K562 (cell line): Measurements from ENCODE around the gene CRYBG2. TPM values are rescaled to one million over a fixed set of nuclear protein-coding genes. Genes with fewer than 3 reads are reported as not detected.

ENCODE experiments used
- EP300 ChIP-seq: IDR thresholded peaks from 2 replicates; pipeline ENCODE4 v1.6.1; 2012; ENCODE audit warnings: low read length, improper control_type of control experiment
- HDAC1 ChIP-seq, 2 experiments: fragments of 450-650 bp; IDR thresholded peaks; 2 replicates each; pipeline ENCODE4 v1.6.1; 2016 to 2017; ENCODE audit warnings: inconsistent platforms in 1 of 2, mild to moderate bottlenecking in 1 of 2, moderate library complexity in 1 of 2
- KAT7 ChIP-seq: sonication (generic); formaldehyde crosslinking; IDR thresholded peaks from 2 replicates; pipeline ENCODE4 v1.8.0; 2022; ENCODE audit warnings: missing genetic modification reagents, mild to moderate bottlenecking, borderline replicate concordance
- KLF1 ChIP-seq: fragments of 450-650 bp; IDR thresholded peaks from 2 replicates; pipeline ENCODE4 v1.6.1; 2016; ENCODE audit warnings: missing genetic modification characterization, missing compliant biosample characterization
- KLF6 ChIP-seq: fragments of 250-450 bp; sonication (Bioruptor Pico); IDR thresholded peaks from 2 replicates; pipeline ENCODE4 v1.4.0; 2020; ENCODE audit warnings: mild to moderate bottlenecking, moderate library complexity, borderline replicate concordance
- MEF2D ChIP-seq: conservative IDR thresholded peaks from 2 replicates; pipeline ENCODE4 v1.6.1; 2016; ENCODE audit warnings: low read depth, missing genetic modification characterization, missing compliant biosample characterization
- NFATC3 ChIP-seq: fragments of 450-650 bp; IDR thresholded peaks from 2 replicates; pipeline ENCODE4 v1.6.1; 2017; ENCODE audit warnings: mild to moderate bottlenecking
- NR2C1 ChIP-seq, 2 experiments: fragments of 450-650 bp; IDR thresholded peaks; 2 replicates each; pipeline ENCODE4 v1.6.1; 2017; ENCODE audit warnings: mild to moderate bottlenecking in 2 of 2, antibody characterized with exemption in 1 of 2, inconsistent platforms in 1 of 2, missing compliant biosample characterization in 1 of 2, missing genetic modification characterization in 1 of 2
- PHF8 ChIP-seq: fragments of 200-600 bp; sonication (generic); IDR thresholded peaks from 2 replicates; pipeline ENCODE4 v1.6.1; 2012; ENCODE audit warnings: mixed run types, mild to moderate bottlenecking, inconsistent platforms, low read length, moderate library complexity, borderline replicate concordance
- RFX5 ChIP-seq: IDR thresholded peaks from 2 replicates; pipeline ENCODE4 v1.6.1; 2011; ENCODE audit warnings: low read depth, mild to moderate bottlenecking, improper control_type of control experiment, low read length
- TGIF2 ChIP-seq: sonication (generic); formaldehyde crosslinking; IDR thresholded peaks from 2 replicates; pipeline ENCODE4 v1.8.1; 2022; ENCODE audit warnings: mild to moderate bottlenecking, missing genetic modification reagents, moderate library complexity
- ZC3H8 ChIP-seq: fragments of 450-650 bp; IDR thresholded peaks from 2 replicates; pipeline ENCODE4 v1.6.1; 2017
- ZFPM2 ChIP-seq: fragments of 250-450 bp; sonication (Bioruptor Pico); IDR thresholded peaks from 2 replicates; pipeline ENCODE4 v1.5.1; 2022; ENCODE audit warnings: mild to moderate bottlenecking
- ZKSCAN3 ChIP-seq: fragments of 250-450 bp; sonication (Bioruptor Pico); IDR thresholded peaks from 2 replicates; pipeline ENCODE4 v1.4.0; 2020
- ZNF146 ChIP-seq: IDR thresholded peaks from one replicate; pipeline ENCODE4 v1.6.1; 2018; ENCODE audit warnings: missing compliant biosample characterization; ENCODE audit not compliant: unreplicated experiment
- ZNF224 ChIP-seq: sonication (generic); formaldehyde crosslinking; IDR thresholded peaks from 2 replicates; pipeline ENCODE4 v1.8.0; 2022; ENCODE audit warnings: mild to moderate bottlenecking, missing genetic modification reagents
- ZNF41 ChIP-seq: fragments of 250-450 bp; sonication (Bioruptor Pico); conservative IDR thresholded peaks from 2 replicates; pipeline ENCODE4 v1.4.0; 2020; ENCODE audit warnings: mild to moderate bottlenecking
- polyA plus RNA-seq, 8 experiments: library from polyadenylated mRNA; depleted of rRNA in 4 of 8; stranded (reverse) in 5 of 8; unstranded in 3 of 8; fragments of >200 nt; fragmentation: Nextera tagmentation in 2 of 8; fragmentation: Illumina TruSeq in 1 of 8; extraction: Ambion mirVana in 2 of 8; extraction: Trizol in 1 of 8; gene quantifications; 2 replicates each; pipeline versions ENCODE4 v1.2.1 to v1.2.3, GENCODE V29; 2011 to 2014; ENCODE audit warnings: inconsistent platforms in 1 of 8, missing spikeins in 1 of 8
- total RNA-seq, 7 experiments: library from RNA; depleted of rRNA in 6 of 7; stranded (reverse); fragments of >200 nt in 6 of 7; fragmentation: Illumina TruSeq in 2 of 7; extraction: Trizol in 2 of 7; gene quantifications; 2 replicates each; pipeline versions ENCODE4 v1.2.1 to v1.2.3, GENCODE V29; 2011 to 2021; ENCODE audit warnings: low replicate concordance in 1 of 7
- TF ChIP-seq, protein P1 (sequence below), 2 experiments: IDR thresholded peaks; 2 replicates each; pipeline ENCODE4 v1.6.1; 2011; ENCODE audit warnings: borderline replicate concordance in 1 of 2, control low read depth in 1 of 2, low read depth in 1 of 2, low read length in 1 of 2, mild to moderate bottlenecking in 1 of 2, mixed read lengths in 1 of 2, moderate library complexity in 1 of 2; ENCODE audit not compliant: insufficient read depth in 1 of 2, insufficient read length in 1 of 2, poor library complexity in 1 of 2, severe bottlenecking in 1 of 2; ENCODE audit errors: extremely low read depth in 1 of 2
- TF ChIP-seq, protein P2 (sequence below): fragments of 150-350 bp; conservative IDR thresholded peaks from 2 replicates; pipeline ENCODE4 v1.6.1; 2014; ENCODE audit warnings: low read length
- TF ChIP-seq, protein P3 (sequence below): fragments of 250-450 bp; sonication (Bioruptor Pico); IDR thresholded peaks from 2 replicates; pipeline ENCODE4 v1.5.0; 2020; ENCODE audit warnings: mild to moderate bottlenecking, borderline replicate concordance
- TF ChIP-seq, protein P4 (sequence below): fragments of 450-650 bp; conservative IDR thresholded peaks from 2 replicates; pipeline ENCODE4 v1.6.1; 2016; ENCODE audit warnings: missing genetic modification characterization, low read depth, mild to moderate bottlenecking, missing compliant biosample characterization, moderate library complexity

Gene CRYBG2
- total and polyA plus RNA-seq, 9 of the 15 experiments (the other 6 are each of a cell fraction or from before 2014, with no cell fraction given) = 0.39 to 8.5 (median 3.7) TPM

DNA sequence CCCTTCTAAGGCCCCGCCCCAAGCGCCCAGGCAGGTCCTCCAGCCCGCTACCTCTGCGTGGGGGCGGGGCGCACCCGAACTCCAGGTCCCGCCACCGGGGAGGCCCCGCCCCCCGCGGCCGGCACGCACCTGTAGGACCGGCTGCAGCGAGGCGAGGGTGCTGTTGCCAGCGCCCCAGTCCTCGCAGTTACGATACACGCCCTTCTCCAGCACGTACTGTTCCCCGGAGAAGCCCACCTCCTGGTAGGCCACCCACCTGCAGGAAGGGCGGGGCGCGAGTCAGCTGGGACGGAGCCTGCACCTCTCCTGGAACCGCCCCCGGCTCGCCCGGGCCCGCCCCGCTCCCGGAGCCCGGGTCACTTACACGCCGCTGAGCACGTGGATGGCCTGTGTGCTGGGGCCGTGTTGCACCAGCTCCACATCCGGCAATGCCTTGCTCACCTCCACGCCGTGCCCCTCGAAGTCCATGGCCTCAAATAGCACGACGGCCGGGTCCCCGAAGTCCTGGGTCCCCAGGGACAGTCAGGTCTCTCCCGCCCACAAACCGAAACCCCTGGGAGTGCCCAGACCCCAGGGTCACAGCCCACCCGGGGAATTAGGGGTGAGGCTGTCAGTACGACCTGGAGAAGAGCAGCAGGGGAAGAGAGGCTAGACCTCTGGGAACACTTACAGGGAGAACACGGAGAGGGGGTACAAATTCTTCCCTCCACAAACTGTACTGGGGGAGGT, 17.3 kb downstream of the CRYBG2 start (continued):
- TF ChIP-seq, protein P1, sequence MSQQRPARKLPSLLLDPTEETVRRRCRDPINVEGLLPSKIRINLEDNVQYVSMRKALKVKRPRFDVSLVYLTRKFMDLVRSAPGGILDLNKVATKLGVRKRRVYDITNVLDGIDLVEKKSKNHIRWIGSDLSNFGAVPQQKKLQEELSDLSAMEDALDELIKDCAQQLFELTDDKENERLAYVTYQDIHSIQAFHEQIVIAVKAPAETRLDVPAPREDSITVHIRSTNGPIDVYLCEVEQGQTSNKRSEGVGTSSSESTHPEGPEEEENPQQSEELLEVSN (IDR thresholded peaks at IDR 0.05; ENCODE audit: borderline replicate concordance in 1 of 2, extremely low read depth in 1 of 2, insufficient read depth in 1 of 2, insufficient read length in 1 of 2, low read depth in 1 of 2, low read length in 1 of 2, poor library complexity in 1 of 2, severe bottlenecking in 1 of 2) = peak; percentile 94 to 99
- TF ChIP-seq, protein P2, sequence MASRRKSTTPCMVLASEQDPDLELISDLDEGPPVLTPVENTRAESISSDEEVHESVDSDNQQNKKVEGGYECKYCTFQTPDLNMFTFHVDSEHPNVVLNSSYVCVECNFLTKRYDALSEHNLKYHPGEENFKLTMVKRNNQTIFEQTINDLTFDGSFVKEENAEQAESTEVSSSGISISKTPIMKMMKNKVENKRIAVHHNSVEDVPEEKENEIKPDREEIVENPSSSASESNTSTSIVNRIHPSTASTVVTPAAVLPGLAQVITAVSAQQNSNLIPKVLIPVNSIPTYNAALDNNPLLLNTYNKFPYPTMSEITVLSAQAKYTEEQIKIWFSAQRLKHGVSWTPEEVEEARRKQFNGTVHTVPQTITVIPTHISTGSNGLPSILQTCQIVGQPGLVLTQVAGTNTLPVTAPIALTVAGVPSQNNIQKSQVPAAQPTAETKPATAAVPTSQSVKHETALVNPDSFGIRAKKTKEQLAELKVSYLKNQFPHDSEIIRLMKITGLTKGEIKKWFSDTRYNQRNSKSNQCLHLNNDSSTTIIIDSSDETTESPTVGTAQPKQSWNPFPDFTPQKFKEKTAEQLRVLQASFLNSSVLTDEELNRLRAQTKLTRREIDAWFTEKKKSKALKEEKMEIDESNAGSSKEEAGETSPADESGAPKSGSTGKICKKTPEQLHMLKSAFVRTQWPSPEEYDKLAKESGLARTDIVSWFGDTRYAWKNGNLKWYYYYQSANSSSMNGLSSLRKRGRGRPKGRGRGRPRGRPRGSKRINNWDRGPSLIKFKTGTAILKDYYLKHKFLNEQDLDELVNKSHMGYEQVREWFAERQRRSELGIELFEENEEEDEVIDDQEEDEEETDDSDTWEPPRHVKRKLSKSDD = no peak
- TF ChIP-seq ZNF41 (CRISPR knock-in tag) (peak; percentile 91), KAT7 (CRISPR knock-in tag) (peak; percentile 82; the same call in 1 of the 2 replicates), RFX5 (no peak), KLF6 (peak; percentile 97), ZFPM2 (CRISPR knock-in tag) (peak; percentile 93; the same call in 1 of the 2 replicates), KLF1 (peak; percentile 87), PHF8 (peak; percentile 50; the same call in 1 of the 2 replicates), EP300 (peak; percentile 71), MEF2D (tag) (peak; percentile 93), TGIF2 (peak; percentile 74; the same call in 1 of the 2 replicates), HDAC1 (IDR thresholded peaks at IDR 0.05) (peak in 1 of 2 experiments; percentile 84; a peak in 2 of 4 replicates), ZNF146 (peak; percentile 41), ZNF224 (peak; percentile 96), NR2C1 (IDR thresholded peaks at IDR 0.05) (peak; percentile 64), NR2C1 (tag; IDR thresholded peaks at IDR 0.05) (peak; percentile 94), ZC3H8 (no peak), NFATC3 (no peak), ZKSCAN3 (CRISPR knock-in tag) (peak; percentile 66; the same call in 1 of the 2 replicates)
- TF ChIP-seq, protein P3, sequence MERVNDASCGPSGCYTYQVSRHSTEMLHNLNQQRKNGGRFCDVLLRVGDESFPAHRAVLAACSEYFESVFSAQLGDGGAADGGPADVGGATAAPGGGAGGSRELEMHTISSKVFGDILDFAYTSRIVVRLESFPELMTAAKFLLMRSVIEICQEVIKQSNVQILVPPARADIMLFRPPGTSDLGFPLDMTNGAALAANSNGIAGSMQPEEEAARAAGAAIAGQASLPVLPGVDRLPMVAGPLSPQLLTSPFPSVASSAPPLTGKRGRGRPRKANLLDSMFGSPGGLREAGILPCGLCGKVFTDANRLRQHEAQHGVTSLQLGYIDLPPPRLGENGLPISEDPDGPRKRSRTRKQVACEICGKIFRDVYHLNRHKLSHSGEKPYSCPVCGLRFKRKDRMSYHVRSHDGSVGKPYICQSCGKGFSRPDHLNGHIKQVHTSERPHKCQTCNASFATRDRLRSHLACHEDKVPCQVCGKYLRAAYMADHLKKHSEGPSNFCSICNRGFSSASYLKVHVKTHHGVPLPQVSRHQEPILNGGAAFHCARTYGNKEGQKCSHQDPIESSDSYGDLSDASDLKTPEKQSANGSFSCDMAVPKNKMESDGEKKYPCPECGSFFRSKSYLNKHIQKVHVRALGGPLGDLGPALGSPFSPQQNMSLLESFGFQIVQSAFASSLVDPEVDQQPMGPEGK = peak; percentile 76
- TF ChIP-seq, protein P4, sequence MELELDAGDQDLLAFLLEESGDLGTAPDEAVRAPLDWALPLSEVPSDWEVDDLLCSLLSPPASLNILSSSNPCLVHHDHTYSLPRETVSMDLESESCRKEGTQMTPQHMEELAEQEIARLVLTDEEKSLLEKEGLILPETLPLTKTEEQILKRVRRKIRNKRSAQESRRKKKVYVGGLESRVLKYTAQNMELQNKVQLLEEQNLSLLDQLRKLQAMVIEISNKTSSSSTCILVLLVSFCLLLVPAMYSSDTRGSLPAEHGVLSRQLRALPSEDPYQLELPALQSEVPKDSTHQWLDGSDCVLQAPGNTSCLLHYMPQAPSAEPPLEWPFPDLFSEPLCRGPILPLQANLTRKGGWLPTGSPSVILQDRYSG (tag) = peak; percentile 94
